NCI-H82 (cell line): ENCODE results near the gene LRRTM4.
A peak's percentile ranks its signal among the peaks of the same experiment; 100 is the strongest.

ENCODE experiments used
- DNase-seq: peaks from one replicate; lab custom pipeline; 2025; lab: John Stamatoyannopoulos, UW

LRRTM4 gene

DNA sequence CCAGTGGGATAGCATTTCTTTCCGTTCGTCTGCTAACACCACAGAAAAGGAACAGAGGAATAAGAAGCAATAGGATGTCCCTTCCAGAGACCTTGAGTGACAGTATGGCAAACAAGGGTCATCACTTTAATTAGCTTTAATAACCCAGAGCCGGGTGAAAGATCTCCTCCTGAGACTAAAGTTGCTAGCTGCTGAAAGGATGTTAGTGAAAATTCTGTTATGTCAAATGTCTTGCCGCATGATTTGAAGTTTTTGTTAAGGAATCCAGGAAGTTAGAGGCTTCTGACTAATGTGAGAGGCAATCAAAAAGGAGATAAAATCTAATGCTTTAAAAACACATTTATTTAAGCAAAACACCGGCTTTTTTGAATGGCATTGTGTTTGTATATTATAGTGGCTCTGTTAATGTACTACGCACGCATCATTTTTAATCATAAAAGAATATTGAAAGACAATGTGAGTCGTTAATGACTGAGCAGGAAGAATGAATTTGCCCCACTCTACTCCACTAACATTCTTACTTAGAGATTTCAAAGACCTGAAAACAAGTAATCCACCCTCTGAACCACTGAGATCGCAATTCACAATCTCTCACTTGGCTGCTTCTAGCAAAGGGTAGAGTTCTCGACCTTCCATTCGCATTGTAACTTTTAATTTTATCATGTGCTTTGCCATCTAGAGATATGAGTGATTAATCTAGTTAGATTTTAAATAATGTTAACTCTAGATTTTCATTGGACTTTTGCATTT is 536.6 kb downstream of the LRRTM4 start:
- DNase-seq, result no peak

DNA sequence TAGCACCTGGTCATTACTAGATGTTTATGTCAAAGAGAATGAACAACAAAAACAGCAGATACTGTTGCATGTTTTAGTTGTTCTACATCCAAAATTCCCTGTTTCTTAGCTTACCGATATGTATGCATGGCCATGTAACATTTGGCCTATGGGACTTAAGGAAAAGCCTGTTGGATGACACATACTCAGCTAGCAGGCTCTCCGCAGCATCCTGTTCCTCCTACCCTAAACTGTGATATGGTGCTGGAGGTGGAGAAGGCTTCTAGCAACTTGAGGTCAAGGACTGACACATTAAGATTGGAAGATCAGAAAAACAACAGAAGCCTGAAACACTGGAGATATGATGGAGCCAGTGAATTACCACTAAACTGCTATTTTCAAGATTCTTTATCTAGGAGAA is 537.8 kb downstream of the LRRTM4 start:
- no peak for DNase-seq

DNA sequence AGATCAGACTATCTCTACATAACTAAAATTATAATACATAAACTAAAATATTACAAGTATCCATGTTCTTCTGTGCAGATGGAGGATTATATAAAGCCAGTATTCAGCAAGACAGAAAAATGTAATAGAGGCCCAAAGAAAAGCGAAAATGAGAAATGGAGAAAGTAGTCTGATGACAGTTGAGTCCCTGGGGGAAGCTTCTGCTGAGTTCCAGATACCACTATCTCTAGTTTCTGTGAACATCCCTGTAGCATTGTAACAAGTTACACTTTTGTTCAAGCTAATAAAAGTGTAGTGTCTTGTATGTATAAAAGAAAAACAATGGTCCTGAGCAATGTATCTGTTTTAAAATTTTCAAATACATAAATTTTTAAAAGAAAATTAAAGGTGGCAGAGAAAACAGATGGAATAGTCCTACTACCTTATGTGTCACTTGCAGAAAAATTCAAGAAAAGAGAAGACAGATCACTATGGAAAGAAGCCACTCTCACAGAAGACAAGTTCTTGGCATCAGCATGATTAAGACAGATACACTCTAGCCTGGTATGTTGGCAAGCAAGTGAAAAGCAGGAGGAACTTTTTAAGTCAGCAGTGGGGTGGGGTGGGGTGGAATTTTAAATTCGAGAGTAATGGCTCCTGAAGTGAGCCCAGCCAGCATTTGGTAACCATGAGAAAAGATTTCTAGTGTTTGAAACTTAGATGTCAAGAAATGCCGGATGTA is 541.9 kb downstream of the LRRTM4 start:
- no peak for DNase-seq

DNA sequence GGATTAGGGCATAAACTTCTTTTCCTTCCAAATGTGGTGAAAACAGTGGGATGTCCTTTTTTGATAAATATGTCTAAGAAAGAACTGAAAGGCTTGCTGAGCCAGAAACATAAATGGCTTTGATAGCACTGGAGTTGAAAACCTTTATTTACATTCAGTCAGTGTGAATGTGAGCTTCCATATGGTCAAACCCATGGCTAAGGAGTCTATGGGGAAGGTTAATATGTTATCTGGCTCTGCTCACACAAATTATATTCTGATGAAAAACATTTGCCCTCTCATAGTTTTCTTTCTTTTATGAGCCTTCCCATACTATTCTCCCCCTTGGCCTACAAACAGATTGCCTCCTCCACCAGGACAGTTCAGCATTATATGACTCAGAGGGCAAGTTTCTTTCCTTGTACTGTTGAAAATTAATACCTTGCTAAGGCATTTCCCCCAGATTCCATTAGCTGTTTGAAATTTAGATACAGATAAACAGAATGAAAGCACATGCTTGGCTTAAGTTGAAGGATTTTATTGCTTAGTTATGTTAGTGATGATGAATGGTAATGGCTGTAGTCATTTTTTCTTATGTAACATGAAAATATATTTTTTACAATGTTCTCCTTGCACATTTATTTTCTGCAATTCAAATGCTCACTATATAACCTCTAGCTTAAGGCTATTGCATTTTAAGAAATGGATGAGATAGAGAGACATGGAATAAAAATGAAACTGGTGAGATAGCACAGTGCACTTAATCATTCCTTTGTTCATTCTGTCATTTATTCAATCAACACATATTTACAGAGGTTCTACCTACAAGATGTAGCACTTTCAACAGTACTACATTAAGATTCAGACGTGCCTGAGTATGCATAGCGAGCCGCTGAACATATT is 544.1 kb downstream of the LRRTM4 start:
- no peak for DNase-seq

DNA sequence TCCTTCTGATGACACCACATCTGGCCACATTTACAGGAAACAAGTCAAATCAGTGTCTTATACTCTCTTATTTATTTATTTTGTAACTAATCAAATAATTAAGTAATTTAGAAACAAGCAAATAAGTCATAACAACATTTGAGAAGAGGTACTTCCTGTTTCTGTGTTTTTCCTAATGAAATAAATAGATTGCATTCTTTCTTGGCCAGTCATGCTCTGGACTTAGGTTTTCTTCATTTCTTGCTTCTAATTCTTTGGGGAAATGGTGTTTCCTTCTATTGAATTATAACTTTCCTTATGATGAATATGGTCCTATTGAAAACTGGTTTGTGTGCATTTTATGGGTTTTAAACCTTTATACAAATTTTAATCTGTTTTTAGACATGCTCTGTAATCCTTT is 546.4 kb downstream of the LRRTM4 start:
- DNase-seq, result no peak

DNA sequence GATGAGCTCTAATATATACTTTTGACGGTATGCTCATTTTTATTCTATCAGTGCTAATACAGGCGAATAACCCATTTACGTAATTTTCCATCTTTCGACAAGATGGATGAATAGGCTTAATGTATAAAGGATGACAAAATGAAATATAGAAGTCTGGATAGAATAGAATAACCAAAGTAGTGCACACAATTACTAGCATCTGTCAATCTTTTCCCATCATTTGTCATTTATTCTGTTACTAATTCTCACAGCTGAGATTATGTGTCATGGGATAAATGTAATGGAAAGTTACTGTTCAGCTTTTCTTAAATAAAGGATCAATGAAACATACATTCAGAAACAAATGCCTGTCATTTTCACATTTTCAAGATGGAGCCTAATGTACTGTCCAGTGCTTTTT is 548.6 kb downstream of the LRRTM4 start:
- no peak for DNase-seq

DNA sequence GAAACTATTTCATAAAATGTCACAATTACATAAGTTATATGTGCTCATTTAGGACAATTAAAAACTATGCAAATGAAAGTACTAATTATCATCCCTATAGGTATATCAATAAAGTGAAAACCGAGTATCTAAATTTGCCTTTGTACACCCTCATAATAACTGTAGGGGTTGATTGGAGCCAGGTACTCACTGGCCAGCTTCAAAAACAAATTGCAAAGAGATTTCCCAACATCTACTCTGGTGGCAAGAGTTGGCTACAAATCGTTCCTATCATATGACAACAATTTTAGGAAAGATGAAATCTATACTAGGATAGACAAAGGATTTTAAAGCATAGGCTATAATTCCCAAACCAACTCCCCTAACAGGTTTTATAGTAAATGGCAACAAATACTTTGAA is 556.4 kb downstream of the LRRTM4 start:
- DNase-seq, result no peak

DNA sequence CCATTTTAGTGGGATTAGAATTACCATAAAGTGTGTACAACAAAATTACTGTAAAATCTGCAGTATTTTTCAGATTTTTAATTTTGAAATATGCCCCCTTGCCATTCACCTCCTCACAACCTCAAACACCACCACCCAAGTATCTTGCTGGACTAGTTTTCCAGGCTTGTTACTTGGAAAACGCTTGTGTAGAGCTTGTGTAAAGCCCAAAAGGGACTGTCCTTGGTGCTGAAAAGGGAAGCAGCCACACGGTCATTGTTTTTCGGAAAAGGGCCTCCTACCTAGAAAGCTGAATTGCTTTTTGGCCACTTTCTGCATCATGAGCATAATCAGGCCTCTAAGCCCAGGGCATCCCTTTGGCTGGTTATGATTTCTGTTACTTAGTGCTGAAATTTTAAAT is 563.4 kb downstream of the LRRTM4 start:
- DNase-seq, result no peak

DNA sequence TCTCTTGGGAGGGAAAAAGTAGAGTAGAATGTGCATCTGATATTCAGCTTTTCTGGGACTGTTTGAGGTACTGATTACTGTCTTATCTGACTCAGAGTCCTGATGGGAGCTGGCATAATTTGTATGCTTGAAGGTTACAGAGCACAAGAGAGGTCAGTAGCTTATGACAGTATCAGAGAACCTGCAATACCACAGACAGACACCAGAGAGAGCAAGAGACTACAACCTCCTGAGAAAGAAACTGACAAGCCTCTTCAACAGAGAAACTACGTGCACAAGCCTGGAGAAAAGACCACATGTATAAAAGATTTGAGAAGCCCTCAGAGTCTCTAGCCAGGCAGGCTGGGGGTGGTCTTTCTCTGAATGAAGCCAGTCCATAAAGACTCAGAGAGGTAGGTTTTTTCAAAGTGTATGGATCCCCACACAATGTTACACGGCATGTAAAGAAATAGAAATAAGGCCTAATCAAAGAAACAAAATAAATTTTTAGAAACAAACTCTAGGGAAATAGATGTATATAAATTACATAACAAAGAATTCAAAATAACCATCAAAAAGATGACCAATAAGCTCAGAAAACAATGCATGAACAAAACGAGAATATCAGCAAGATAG is 568.3 kb downstream of the LRRTM4 start:
- peak; percentile 82 for DNase-seq

DNA sequence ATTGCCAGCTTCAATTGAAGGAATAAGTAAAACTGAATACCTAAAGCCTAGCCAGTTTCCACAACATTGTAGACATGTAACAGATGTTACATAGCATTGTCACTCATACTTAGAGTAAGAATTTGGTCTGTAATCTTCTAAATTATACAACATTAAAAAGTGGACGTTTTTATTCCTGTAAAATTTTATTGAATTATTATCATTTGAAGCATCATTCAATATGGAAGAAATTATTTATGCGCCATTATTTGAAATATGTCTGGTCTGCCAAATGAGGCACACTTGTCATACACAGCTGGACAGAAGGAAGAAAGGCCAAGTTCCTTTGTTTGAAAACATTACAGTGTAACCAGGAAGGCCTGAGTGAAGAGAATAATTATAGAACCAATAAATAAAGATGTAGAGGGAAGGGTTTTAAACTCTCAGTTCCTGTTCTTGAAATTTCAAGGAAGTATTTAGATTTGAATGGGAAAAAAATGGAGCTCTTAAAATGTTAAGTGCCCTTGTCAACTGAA is 575.5 kb downstream of the LRRTM4 start:
- DNase-seq, result no peak

DNA sequence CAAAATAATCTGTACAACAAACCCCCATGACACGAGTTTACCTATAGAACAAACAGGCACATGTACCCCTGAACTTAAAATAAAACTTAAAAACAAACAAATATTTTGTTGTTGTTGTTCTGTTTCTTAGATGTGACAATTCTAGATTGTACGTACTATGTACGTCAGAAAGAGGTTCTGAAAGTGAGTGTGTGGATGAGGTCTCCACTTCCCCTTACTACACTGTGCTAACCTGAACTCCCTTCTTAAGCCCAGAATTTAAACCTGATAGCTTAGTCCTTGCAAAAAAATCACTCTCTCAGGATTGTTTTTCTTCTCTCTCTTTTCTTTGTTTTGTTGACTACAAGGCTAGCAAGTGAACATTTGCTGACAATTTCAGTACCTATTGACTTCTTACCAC is 581.6 kb downstream of the LRRTM4 start:
- no peak for DNase-seq

DNA sequence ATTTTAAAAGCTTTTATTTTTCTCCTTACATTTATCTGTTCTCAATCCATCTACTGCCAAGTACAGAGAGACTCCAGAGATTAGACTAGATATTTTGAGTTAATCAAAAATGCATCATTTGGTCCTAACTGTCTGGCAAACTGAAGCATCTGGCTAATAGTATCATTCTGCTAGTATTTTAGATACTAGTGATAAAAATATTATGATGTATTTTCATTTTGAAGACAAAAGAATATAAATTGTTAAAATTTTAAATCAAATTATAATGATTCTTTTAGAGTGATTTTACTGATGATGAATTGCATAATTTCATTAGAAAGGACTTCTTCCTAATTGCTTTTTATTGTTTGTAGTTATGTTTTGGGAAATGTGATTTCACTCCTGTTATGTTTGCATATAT is 584.0 kb downstream of the LRRTM4 start:
- DNase-seq, result no peak

DNA sequence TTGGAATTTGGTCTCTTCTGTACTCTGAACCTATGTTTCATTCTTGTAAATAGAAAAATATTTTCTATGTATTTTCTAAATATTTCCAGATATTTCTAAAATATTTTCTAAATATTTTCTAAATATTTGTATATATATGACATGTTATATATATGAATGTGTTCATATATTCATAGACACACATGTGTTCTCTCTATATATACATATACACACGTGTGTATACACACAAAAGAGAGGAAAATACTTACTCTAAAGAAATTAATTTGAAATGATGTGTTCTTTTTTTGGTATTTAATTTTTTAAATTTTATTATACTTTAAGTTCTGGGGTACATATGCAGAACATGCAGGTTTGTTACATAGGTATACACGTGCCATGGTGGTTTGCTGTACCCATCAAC is 589.6 kb downstream of the LRRTM4 start:
- no peak for DNase-seq

DNA sequence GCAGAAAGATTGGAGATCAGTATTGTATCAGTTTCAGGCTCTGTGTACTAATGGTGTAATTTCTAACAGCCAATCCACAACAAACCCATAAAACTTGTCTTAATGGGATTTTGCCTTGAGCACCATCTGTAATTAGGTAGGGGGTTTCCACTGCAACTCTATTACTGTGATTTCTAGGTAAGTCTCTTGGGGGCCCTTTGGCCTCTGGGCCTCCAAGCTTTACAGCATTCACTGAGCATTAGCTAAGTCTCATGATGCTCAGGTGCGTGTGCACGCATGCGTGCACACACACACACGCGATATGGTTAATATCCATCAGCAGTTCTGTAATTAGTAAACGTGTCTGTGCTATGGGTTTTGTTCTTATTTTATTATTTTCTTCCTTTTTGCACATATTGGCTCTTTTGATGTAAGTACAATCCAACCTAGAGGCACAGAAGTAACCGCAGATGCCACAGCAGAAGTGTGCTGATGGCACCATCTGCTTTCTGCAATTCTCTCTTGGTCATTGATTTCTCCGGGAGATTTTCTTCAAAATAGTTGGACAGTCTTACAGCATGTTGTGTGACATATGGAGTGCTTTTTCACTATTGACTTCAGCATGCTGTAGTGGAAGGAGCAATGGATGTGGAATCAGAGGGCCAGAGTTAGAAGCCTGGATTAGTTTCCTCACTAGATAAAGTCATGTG is 592.0 kb downstream of the LRRTM4 start:
- peak; percentile 98 for DNase-seq

DNA sequence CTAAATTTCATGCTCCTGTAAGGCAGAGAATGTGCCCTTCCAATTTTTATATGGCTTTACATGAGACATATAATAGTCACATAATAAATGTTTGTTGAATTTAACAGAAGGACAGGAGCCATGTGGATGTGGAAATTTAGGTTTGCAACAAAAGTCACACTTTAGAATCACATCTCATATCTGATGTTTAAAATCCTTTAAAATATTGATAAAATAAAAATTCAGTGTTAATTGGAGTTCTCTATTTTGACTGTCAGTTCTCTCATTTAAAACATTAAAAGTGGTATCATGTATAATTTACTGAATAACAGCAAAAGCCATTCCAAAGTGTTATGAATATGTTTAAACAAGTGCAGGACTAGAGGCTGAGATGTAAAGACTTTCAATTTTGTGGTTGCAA is 594.1 kb downstream of the LRRTM4 start:
- no peak for DNase-seq

DNA sequence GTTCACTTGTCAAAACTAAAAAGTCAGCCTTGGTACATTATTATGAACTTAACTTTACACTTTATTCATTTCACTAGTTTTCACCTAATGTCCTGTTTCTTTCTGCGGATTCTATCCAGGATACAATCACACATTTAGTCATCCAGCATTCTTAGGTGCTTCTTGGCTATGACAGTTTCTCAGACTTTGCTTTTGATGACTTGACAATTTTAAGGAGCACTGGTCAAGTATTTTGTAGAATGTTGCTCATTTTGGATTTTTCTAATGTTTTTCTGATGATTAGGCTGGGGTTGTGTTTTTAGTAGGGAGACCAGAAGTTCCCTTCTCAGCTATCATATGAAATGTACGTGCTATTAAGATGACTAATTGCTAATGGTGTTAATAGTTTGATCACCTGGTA is 601.2 kb downstream of the LRRTM4 start:
- DNase-seq, result no peak

DNA sequence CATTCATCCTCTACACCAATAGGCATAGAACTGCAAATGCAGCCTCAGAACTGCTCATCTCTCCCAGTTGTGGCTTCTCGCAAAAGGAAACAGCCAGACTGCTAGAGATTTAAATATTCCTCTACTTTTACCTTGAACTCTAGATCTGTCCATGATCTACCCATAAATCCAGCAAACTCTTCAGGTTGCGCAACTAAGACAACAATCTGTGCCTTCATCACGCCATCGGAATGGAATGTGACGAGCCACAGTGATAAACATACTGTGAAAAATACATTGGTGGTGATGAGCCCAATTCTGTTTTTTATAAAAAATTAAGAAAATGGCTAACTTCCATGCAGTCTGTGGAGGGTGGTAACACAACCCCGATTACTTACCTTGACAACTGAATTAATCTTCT is 626.7 kb downstream of the LRRTM4 start:
- DNase-seq, result no peak

DNA sequence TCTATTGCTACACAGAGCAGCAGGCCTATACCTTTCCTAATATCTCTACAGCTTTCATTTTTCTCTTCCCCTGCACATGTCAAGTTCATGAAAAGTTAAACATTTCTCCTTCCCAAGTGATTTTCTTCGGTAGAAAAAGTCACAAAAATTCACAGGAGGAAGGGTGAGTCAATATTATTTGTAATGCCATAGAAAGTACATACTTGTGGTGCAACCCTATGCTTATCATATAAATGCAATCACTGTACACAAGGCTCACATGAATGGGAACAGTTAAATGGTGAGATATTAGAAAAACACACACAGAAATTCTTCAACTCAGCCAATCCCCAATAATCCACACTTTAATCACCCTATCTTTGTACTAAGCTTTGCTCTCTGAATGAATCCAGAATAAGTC is 651.6 kb downstream of the LRRTM4 start:
- DNase-seq, result no peak

DNA sequence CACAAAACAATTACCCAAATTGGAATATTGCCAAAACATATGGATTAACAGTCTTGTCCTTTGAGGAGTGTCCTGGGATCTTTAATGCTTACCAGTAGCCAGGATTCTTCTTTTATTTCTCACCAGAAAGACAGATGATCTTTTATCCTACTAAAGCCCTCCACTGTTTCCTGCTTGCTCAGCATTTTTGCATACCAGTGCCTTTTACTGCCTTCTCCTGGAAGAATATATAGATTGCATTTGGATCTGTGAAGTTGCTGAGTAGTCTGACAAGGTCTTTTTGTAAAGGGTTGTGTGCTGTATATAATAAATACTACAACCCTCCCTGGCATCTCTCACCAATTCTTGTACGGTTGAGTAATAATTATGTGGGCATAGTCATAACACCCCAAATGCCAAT is 652.2 kb downstream of the LRRTM4 start:
- peak; percentile 68 for DNase-seq

DNA sequence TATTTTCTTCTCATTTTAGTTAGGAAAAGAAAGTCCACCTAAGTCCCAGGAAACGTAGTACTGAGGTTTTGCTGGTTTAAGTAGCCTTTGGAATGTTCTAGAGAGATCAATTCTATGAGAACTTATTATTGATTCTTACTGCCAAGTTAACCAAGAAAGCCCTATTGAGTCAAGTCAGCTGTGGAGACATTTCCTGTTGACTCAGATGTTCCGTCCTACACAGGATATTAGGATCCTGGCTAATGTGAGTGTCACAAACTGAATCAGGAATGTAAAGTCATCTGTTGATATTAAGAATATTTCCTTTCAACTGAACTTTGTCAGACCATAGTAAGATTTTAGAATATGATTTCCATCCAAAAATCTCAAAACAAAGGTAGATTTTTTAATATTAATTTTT is 654.3 kb downstream of the LRRTM4 start:
- no peak for DNase-seq

DNA sequence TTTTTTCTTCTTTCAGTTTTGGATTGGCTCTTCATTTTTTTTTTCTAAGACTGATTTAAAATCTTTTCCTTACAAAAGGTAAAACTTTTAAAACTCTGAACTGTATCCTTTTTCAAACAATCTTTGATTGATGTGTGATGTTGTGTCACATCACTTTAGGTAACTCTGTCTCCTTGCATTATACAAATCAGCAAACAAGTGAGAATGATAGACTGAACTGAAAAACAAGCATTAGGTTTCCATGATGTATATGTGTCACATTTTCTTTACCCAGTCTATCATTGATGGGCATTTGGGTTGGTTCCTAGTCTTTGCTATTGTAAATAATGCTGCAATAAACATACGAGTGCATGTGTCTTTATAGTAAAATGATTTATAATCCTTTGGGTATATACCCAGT is 655.7 kb downstream of the LRRTM4 start:
- no peak for DNase-seq

DNA sequence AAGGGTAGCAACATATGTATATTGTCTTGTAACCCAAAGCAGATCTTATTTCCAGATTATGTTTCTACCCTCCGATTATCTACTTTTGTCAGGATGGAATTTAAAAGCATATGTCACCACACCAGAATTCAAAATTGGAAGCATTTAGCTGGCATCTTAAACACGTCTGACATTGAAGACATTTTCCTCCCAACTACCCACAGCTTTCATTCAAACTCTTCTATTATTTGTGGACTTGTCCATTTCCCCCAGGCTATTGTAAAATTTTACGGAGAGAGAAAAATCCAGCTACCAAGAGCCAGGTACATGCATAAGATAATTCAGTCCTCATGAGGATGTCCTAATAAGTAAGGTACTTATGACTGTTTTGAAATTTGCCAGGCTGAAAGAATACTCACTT is 659.3 kb downstream of the LRRTM4 start:
- no peak for DNase-seq
